OCI-M2 (cell line): Measurements from ENCODE around the gene ESRP2.

Experiments
- DNase-seq: peaks from one replicate; lab custom pipeline; 2025; ENCODE audit not compliant: unreplicated experiment; lab: John Stamatoyannopoulos, UW

The ESRP2 gene

GRCh38 chr16:68264128-68265077, 28.5 kb upstream of the ESRP2 start, which contains the start of gene SLC7A6:
TSS of gene SLC7A6 (plus strand) at chr16:68264526. CDS start at chr16:68274727, 10,201 bp downstream.
- no peak for DNase-seq

DNA sequence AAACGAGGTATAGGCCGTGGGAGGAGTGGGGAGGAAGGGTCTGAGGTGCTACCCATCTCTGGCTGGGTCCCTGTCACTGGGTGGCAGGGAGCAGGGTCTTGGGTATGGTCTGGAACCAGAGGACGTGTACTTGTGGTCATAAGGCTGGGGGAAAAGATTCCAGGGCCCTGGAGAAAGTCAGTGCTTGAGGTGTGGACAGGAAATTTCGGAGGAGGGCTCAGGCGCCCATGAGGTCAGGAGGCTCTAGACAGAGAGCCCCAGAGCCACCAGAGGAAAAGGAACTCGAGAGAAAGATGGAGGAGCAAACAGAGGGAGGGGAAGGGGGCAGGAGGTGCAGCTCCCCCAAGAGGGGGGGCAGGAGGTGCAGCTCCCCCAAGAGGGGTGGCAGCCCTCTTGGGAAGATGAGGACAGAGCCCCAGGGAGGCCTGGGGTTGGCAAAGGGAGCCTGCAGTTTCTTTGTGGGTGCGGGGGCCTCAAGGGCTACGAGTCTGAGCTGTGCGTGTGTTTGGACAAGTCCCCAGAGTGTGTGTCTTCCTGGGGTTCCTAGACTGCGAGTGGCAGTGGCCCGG, 27.7 kb upstream of the ESRP2 start:
- DNase-seq, result no peak

DNA sequence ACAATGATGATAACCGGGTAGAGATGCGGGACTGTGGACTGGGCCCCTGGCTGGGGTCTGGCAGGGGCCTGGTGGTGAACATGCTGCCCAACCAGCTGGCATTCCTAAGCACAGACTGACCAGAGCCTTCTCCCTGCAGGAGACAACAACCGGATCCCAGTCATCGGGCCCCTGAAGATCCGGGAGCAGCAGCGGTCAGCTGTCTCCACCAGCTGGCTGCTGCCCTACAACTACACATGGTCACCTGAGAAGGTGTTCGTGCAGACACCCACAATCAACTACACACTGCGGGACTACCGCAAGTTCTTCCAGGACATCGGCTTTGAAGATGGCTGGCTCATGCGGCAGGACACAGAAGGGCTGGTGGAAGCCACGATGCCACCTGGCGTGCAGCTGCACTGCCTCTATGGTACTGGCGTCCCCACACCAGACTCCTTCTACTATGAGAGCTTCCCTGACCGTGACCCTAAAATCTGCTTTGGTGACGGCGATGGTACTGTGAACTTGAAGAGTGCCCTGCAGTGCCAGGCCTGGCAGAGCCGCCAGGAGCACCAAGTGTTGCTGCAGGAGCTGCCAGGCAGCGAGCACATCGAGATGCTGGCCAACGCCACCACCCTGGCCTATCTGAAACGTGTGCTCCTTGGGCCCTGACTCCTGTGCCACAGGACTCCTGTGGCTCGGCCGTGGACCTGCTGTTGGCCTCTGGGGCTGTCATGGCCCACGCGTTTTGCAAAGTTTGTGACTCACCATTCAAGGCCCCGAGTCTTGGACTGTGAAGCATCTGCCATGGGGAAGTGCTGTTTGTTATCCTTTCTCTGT, 23.3 kb upstream of the ESRP2 start:
- no peak for DNase-seq

- no peak for DNase-seq
Observed at GRCh38 chr16:68257906-68258800, 22.2 kb upstream of the ESRP2 start.

DNA sequence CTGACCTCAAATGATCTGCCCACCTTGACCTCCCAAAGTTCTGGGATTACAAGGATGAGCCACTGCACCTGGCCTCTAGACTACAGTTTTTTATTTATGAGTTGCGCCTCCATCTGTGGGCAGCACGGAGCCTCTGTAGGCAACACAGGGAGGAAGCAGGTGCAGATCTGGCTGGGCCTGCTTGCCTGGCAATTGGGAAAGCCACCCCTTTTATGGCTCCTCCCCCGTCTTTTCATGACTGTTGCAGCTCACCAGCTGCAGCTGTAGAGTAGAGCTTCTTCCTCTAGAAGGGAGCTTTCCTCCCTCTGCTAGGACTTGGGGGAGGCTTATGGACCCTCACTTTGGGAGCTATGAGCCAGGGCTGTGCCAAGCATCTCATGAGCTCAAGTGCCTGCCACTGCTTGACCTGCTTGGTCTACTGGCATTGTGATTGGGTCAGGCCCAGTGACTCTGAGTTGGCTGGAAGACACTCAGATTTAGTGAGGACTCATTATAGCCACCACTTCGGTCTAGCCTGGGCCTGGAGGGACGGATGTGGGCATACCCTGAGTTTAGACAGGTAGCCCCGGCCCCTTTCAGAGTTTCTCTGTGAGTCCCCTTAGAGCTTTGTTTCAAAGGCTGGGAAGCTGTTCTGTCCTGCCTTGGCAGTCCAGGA, 21.5 kb upstream of the ESRP2 start:
- DNase-seq, result no peak

- no peak for DNase-seq
Observed at GRCh38 chr16:68255712-68256111, 19.8 kb upstream of the ESRP2 start.

DNA sequence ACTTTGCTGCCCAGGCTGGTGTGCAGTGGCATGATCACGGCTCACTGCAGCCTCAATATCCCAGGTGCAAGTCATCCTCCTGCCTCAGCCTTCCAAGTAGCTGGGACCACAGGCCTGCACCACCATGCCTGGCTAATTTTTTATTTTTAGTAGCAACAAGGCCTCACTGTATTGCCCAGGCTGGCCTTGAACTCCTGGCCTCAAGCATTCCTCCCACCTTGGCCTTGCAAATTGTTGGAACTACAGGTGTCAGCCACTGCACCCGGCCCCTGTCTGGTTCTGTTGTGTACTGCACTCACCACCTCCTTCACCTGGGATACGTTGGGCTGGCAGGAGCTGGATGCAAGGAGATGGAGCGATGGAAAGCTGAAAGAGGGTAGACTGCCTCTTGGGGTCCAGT, 17.8 kb upstream of the ESRP2 start:
- DNase-seq, result no peak

- DNase-seq, result no peak
Observed at GRCh38 chr16:68252383-68252782, 16.5 kb upstream of the ESRP2 start.

GRCh38 chr16:68251832-68252231, 15.9 kb upstream of the ESRP2 start:
- DNase-seq, result no peak

GRCh38 chr16:68250951-68251350, 15.0 kb upstream of the ESRP2 start:
- DNase-seq, result no peak

GRCh38 chr16:68249371-68249770, 13.4 kb upstream of the ESRP2 start:
- DNase-seq, result no peak

GRCh38 chr16:68247932-68248331, 12.0 kb upstream of the ESRP2 start:
- no peak for DNase-seq

GRCh38 chr16:68247400-68247799, 11.5 kb upstream of the ESRP2 start:
- DNase-seq, result no peak

DNA sequence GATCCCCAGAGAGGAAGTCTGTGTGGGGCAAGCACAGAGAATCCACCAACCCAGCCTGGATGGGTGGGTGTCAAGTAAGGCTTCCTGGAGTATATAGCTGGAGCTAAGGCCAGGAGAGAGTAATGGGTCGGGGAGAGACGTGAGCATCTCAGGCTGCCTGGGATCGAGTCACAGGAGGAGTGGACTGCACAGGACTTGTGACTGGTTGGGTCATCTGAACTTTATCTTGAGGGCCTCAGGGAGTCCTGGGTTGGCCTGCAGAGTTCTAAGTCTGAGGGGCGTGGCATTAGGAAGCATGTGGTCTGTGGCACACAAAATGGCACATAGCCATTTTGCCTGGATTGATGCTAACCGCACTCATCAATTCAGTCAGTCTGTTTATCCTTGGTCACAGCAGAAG, 10.7 kb upstream of the ESRP2 start:
- no peak for DNase-seq

- no peak for DNase-seq
Observed at GRCh38 chr16:68246121-68246520, 10.2 kb upstream of the ESRP2 start.

DNA sequence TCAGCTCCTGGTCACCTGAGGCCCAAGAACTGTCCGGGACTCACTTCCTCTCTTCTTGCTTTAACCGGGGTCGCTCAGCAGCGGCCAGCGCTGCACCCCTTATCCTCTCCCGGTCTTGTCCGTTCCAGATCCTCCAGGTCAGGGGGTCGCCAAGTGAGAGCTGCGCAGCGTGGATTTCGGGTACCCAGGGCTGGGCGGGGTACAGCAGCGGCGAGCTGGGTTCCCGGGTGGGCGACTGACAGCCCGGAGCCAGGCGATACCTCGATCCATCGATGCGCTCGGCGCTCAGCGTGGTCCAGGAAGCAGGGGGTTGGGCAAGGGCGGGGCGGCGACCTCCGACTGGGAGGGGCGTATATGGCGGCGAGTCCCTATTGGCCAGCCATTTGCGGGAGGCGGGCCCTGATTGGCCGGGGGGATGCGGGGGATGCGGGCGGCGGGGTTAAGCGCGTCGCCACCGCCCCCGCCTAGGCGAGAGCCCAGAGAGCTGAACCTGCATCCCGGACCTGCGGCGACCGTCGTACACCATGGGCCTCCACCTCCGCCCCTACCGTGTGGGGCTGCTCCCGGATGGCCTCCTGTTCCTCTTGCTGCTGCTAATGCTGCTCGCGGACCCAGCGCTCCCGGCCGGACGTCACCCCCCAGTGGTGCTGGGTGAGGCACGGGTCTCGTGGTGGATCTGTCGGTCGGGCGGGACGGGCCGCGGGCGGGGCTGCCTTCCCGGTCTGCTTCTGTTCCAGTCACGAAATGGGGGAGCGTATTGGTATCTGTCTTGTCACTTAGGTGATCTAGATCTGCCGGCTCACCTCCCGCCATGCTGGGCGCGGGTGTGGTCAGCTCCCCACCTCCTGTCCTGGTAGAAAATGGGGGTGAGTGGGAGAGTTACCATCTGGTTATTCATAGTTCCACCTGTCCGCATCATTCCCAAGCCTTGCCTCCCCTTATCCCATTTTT, 9.3 kb upstream of the ESRP2 start, which contains the start of gene PLA2G15:
PLA2G15 (plus strand) TSS at position 471 of the 951 bp plus-strand sequence; CDS start at position 525, 54 bp downstream.
- no peak for DNase-seq

- no peak for DNase-seq
Observed at GRCh38 chr16:68244481-68244902, 8.6 kb upstream of the ESRP2 start.

GRCh38 chr16:68242926-68243858, 7.3 kb upstream of the ESRP2 start:
- no peak for DNase-seq
